Activated T-cell treated with anti-CD3 and anti-CD28 coated beads for 48 hours (primary cell): Measurements from ENCODE around the gene LAMB2.

Experiments
- DNase-seq: peaks from one replicate; pipeline ENCODE4 v3.0.0-alpha.2; 2020; ENCODE audit warnings: low read depth

Gene LAMB2

GRCh38 chr3:49120438-49121131 is 12.3 kb downstream of the LAMB2 start, which contains the start of gene USP19:
TSS of gene USP19 (minus strand) at chr3:49120823. CDS start at chr3:49119145, 1,678 bp downstream.
- peak; percentile 95 for DNase-seq

- no peak for DNase-seq
Observed at GRCh38 chr3:49120096-49120437, 12.8 kb downstream of the LAMB2 start.

- no peak for DNase-seq
Observed at GRCh38 chr3:49119439-49119838, 13.4 kb downstream of the LAMB2 start.

- no peak for DNase-seq
Observed at GRCh38 chr3:49119036-49119435, 13.8 kb downstream of the LAMB2 start.

GRCh38 chr3:49112262-49112661 is 20.6 kb downstream of the LAMB2 start:
- DNase-seq = no peak

- DNase-seq = no peak
Observed at GRCh38 chr3:49111347-49111746, 21.5 kb downstream of the LAMB2 start.

- no peak for DNase-seq
Observed at GRCh38 chr3:49110780-49111179, 22.1 kb downstream of the LAMB2 start.

- no peak for DNase-seq
Observed at GRCh38 chr3:49108346-49108745, 24.5 kb downstream of the LAMB2 start.

- peak; percentile 83 for DNase-seq
Observed at GRCh38 chr3:49104427-49105291, 28.2 kb downstream of the LAMB2 start, which contains the start of gene QARS1. TSS of gene QARS1 (minus strand) at chr3:49104757. CDS start at chr3:49104733, 24 bp downstream.

GRCh38 chr3:49104052-49104426 is 28.8 kb downstream of the LAMB2 start:
- DNase-seq = no peak

- no peak for DNase-seq
Observed at GRCh38 chr3:49100046-49100615, 32.7 kb downstream of the LAMB2 start.

- no peak for DNase-seq
Observed at GRCh38 chr3:49098910-49099630, 33.8 kb downstream of the LAMB2 start.

GRCh38 chr3:49098429-49098828 is 34.4 kb downstream of the LAMB2 start:
- no peak for DNase-seq

GRCh38 chr3:49093853-49094767 is 38.7 kb downstream of the LAMB2 start, which contains the start of gene QRICH1:
TSS of gene QRICH1 (minus strand) at chr3:49094071. CDS start at chr3:49077017, 17,054 bp downstream.
- peak; percentile 91 for DNase-seq

- DNase-seq = peak; percentile 86
Observed at GRCh38 chr3:49092938-49093852, 39.7 kb downstream of the LAMB2 start.

GRCh38 chr3:49081429-49081828 is 51.4 kb downstream of the LAMB2 start:
- no peak for DNase-seq

- DNase-seq = no peak
Observed at GRCh38 chr3:49079270-49079669, 53.6 kb downstream of the LAMB2 start.

GRCh38 chr3:49076646-49077045 is 56.2 kb downstream of the LAMB2 start:
- no peak for DNase-seq

- no peak for DNase-seq
Observed at GRCh38 chr3:49076116-49076515, 56.7 kb downstream of the LAMB2 start.
